Type B pancreatic cell (in vitro differentiated cells): ENCODE data around the gene LILRB3. TPM values are rescaled to one million over a fixed set of nuclear protein-coding genes. Genes with fewer than 3 reads are reported as not detected.

Experiments used
- DNase-seq: peaks from one replicate; pipeline ENCODE4 v3.0.0; 2021; ENCODE audit warnings: mixed read lengths; ENCODE audit not compliant: unreplicated experiment; ENCODE audit errors: extremely low spot score
- H3K27ac Mint-ChIP-seq: 2 replicates; pipeline ENCODE4 v1.8.0; 2021; ENCODE audit warnings: mild to moderate bottlenecking, mixed read lengths
- H3K27me3 Mint-ChIP-seq: 2 replicates; pipeline ENCODE4 v1.8.0; 2021; ENCODE audit warnings: mixed read lengths
- H3K36me3 Mint-ChIP-seq: 2 replicates; pipeline ENCODE4 v1.8.0; 2021; ENCODE audit warnings: mixed read lengths
- H3K4me1 Mint-ChIP-seq: one replicate; pipeline ENCODE4 v1.8.0; 2021; ENCODE audit warnings: mixed read lengths; ENCODE audit not compliant: unreplicated experiment
- H3K4me3 Mint-ChIP-seq: 2 replicates; pipeline ENCODE4 v1.8.0; 2021; ENCODE audit warnings: mild to moderate bottlenecking, mixed read lengths
- H3K9me3 Mint-ChIP-seq: 2 replicates; pipeline ENCODE4 v1.8.0; 2021; ENCODE audit warnings: mixed read lengths
- total RNA-seq: library from RNA; stranded (reverse); gene quantifications from 2 replicates; pipeline ENCODE4 v1.2.1, GENCODE V29; 2021; ENCODE audit warnings: low replicate concordance
- TF ChIP-seq, protein P1 (sequence below): fragments of 200-600 bp; sonication (generic); conservative IDR thresholded peaks from 2 replicates; pipeline ENCODE4 v1.5.0; 2021; ENCODE audit warnings: antibody characterized with exemption, mild to moderate bottlenecking

LILRB3 gene
- total RNA-seq, 1 donor from 2014 or later, result not detected

DNA sequence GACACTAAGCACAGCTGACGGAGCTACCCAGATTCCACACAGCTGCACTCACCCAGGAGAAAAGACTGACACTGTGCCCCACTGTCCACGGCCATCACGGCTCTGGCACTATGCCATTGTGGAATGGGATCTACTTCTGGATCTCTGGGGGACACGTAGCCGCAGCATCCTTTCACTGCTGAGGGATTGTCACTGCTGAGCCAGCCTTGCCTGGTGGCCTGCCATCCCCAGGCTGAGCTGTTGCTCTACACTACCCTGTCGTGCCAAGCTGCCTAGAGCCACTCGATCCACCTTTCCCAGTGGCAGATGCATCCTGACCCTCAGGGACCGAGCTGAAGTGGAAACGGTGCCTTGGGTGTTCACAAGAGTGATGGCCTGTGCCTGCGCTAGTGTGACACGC lies 39.3 kb upstream of the LILRB3 start:
- Mint-ChIP-seq H3K4me3 (no peak overlapping the region), H3K27me3 (peaks cover 15% of the 10 kb centered on the region), H3K4me1 (no peaks in the 10 kb centered on the region), H3K36me3 (no peaks in the 10 kb centered on the region), H3K27ac (no peak overlapping the region), H3K9me3 (no peaks in the 10 kb centered on the region)
- DNase-seq, result no peak
- TF ChIP-seq, protein P1, sequence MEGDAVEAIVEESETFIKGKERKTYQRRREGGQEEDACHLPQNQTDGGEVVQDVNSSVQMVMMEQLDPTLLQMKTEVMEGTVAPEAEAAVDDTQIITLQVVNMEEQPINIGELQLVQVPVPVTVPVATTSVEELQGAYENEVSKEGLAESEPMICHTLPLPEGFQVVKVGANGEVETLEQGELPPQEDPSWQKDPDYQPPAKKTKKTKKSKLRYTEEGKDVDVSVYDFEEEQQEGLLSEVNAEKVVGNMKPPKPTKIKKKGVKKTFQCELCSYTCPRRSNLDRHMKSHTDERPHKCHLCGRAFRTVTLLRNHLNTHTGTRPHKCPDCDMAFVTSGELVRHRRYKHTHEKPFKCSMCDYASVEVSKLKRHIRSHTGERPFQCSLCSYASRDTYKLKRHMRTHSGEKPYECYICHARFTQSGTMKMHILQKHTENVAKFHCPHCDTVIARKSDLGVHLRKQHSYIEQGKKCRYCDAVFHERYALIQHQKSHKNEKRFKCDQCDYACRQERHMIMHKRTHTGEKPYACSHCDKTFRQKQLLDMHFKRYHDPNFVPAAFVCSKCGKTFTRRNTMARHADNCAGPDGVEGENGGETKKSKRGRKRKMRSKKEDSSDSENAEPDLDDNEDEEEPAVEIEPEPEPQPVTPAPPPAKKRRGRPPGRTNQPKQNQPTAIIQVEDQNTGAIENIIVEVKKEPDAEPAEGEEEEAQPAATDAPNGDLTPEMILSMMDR, result no peak

DNA sequence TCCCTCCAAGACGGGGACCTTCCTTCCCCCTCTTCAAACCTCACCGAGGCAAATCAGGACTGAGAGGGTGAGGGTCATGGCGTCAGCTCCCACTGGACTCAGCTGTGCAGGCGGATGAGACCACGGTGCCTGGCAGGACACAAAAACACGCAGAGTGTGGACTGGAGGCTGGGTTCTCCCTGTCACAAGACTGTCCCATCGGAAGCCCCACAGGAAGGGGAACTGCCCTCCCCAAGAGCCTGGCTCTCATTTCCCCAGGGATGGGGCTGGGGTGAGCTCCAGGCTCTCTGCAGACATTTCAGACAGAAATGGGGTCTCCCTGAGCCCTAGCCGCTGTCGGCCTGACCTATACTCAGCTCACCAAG lies 34.3 kb upstream of the LILRB3 start, which contains the start of gene LILRB5:
LILRB5 (minus strand) TSS at position 158 of the 365 bp plus-strand sequence; CDS start at position 78, 80 bp downstream.
- Mint-ChIP-seq H3K27me3 (peaks cover 18% of the 10 kb centered on the region), H3K9me3 (no peaks in the 10 kb centered on the region), H3K4me1 (no peaks in the 10 kb centered on the region), H3K36me3 (no peaks in the 10 kb centered on the region), H3K4me3 (no peak within 1 kb of the TSS), H3K27ac (no peak within 1 kb of the TSS)
- TF ChIP-seq, protein P1, result no peak
- no peak for DNase-seq

DNA sequence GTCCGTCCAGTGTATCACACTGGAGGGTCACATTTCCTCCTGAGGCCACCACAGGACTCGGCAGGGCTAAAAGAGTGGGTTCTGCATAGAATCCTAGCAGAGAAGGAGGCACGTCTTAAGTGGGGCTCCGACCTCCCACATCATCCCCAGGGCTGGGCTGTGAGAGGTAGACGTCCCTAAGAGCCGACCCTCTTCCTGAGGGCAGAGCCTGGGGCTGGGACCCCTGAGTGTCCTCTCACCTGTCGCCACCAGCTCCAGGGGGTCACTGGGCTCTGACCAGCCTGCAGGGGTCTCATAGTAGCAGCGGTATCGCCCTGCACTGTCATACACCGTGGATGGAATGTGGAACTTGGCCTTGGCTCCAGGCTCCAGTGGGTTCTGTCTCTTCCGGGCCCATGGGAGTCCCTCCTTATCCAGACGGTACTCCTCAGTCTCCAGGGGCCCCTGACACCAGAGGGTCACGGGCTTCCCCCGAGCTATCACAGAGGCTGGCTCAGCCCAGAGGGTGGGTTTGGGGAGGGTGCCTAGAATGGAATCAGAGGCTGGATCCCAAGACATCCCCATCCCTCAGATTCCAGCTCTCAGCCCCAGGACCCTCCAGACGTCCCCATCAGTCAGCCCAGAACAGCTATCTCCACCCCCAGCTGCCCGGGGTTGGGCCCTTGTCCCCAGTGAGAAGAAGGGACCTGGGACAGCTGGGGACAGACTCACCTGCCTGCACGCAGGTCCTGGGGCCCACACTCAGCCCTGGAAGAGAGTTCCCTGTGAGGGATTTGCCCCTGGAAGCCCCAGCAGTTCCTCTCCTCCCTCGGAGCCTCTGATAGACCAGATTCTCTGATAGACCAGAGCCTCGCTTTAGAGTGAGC lies 33.7 kb upstream of the LILRB3 start:
- no peak overlapping the region for H3K27ac Mint-ChIP-seq
- no peaks in the 10 kb centered on the region for H3K9me3 Mint-ChIP-seq
- H3K36me3 Mint-ChIP-seq, result no peaks in the 10 kb centered on the region
- TF ChIP-seq, protein P1, result no peak
- DNase-seq, result no peak
- H3K4me3 Mint-ChIP-seq, result no peak overlapping the region
- peaks cover 18% of the 10 kb centered on the region for H3K27me3 Mint-ChIP-seq
- H3K4me1 Mint-ChIP-seq, result no peaks in the 10 kb centered on the region

DNA sequence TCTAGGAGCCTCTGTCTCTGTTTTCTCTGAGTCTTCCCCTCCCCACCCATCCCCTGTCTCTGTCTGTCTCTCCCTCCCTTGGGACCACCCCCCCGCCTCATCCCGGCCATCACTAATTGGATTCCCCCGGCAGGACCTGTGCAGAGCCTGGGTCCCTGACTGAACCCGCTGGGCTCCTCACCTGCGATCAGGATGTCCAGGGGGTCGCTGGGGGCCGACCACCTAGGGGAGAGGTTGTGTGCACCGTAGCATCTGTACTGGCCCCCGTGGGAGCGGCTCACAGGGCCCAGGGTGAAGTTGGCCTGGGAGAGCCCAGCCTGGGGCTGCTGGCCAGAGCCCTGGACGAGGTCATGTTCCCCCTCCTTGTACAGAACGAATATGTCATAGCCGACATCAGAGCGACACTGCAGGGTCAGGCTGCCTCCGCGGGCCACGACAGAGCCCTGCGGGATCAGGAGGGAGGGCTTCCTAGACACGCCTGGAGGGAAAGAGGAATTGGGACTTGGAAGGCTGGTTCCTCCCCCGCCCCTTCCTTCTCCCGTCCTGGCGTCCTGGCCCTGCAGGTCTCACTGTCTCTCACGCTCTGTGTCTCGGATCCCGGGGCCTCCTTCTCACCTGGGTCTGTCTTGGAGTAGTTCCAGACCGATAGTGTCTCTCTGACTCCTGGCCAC lies 32.4 kb upstream of the LILRB3 start:
- no peak overlapping the region for H3K27ac Mint-ChIP-seq

DNA sequence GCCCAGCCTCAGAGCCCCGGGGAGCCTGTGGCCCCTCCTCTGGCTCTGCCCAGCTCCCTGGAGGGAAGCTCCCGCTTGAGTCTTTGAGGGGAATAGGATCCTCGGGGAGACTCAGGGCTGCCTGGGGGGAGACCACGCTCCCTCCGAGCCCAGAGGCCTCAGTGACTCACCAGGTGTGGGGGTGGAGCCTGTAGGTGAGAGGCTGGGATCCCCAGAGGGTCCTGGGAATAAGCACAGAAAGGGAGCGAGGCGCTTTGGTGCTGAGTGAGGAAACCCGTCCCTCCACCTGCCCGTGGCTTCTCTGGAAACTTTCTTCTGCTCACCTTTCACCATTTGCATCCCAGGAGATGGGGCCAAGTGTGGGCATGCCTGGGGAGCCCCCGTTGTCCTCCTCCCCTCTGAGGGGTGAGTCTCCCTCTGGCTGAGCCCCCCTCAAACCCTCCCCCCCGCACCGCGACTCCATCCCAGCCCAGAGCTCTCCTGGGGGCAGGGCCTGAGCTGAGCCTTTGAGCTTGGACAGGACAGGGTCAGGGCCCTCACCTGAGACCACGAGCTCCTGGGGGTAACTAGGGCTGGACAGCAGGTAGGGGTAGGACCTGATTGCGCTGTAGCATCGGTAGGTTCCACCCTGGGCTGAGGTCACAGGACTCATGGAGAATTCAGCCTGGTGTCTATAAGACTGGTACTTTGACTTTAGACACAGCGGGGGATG lies 31.5 kb upstream of the LILRB3 start:
- no peaks in the 10 kb centered on the region for H3K9me3 Mint-ChIP-seq
- H3K4me3 Mint-ChIP-seq, result no peak overlapping the region
- H3K4me1 Mint-ChIP-seq, result no peaks in the 10 kb centered on the region
- H3K27ac Mint-ChIP-seq, result no peak overlapping the region
- TF ChIP-seq, protein P1, result no peak
- H3K36me3 Mint-ChIP-seq, result no peaks in the 10 kb centered on the region
- no peak for DNase-seq
- peaks cover 20% of the 10 kb centered on the region for H3K27me3 Mint-ChIP-seq

More for the DNA sequence above, 32.4 kb upstream of the LILRB3 start:
- Mint-ChIP-seq H3K4me1 (no peaks in the 10 kb centered on the region), H3K4me3 (no peak overlapping the region), H3K9me3 (no peaks in the 10 kb centered on the region), H3K36me3 (no peaks in the 10 kb centered on the region), H3K27me3 (peaks cover 17% of the 10 kb centered on the region)
- DNase-seq, result no peak
- TF ChIP-seq, protein P1, result no peak
